ENCODE data around the gene ZBTB8A. TPM values are rescaled to one million over a fixed set of nuclear protein-coding genes. Genes with fewer than 3 reads are reported as not detected.

Gene ZBTB8A
- total and polyA plus RNA-seq, 4 donors = 0.93 to 3.3 (median 1.3) TPM

- peaks cover 4 to 25% (median 18%) of the 10 kb centered on the region in 4 donors for H3K4me1 ChIP-seq (ENCODE audit: control insufficient read depth in 4 of 4, insufficient read depth in 4 of 4, low read length in 3 of 4)
These were observed 112.3 kb downstream of the ZBTB8A start for GRCh38 chr1:32651461-32652073.

GRCh38 chr1:32652244-32652962 lies 113.2 kb downstream of the ZBTB8A start:
- H3K9me3 ChIP-seq (ENCODE audit: control insufficient read depth in 4 of 4, low read length in 3 of 4) = no peaks in the 10 kb centered on the region
- peaks cover 4 to 25% (median 18%) of the 10 kb centered on the region in 4 donors for H3K4me1 ChIP-seq (ENCODE audit: control insufficient read depth in 4 of 4, insufficient read depth in 4 of 4, low read length in 3 of 4)
- H3K9ac ChIP-seq (ENCODE audit: low read depth in 1 of 2, low read length in 2 of 2) = peak overlapping the region in 1 of 2 donors; percentile 36
- DNase-seq (ENCODE audit: low spot score) = no peak
- H3K27me3 ChIP-seq (ENCODE audit: control insufficient read depth in 4 of 4, insufficient read depth in 4 of 4, low read length in 3 of 4) = no peaks in the 10 kb centered on the region
- WGBS = 91% methylated on average over 16 of the region's 16 CpGs
- H3K4me3 ChIP-seq (ENCODE audit: low read depth in 1 of 3, low read length in 3 of 3) = peak overlapping the region in 2 of 3 donors; percentile 73 to 84
- no peak for TF ChIP-seq TAF1 (conservative IDR thresholded peaks at IDR 0.05)
- no peak for TF ChIP-seq MAX (IDR thresholded peaks at IDR 0.05)
- no peak for TF ChIP-seq GABPA (IDR thresholded peaks at IDR 0.05 in 1 of 2, conservative IDR thresholded peaks at IDR 0.05 in 1 of 2)
- H3K27ac ChIP-seq (ENCODE audit: low read depth in 1 of 2, low read length in 2 of 2) = no peak overlapping the region
- H3K36me3 ChIP-seq (ENCODE audit: control insufficient read depth in 4 of 4, insufficient read depth in 3 of 4, low read depth in 1 of 4, low read length in 3 of 4) = peaks cover 7 to 16% (median 13%) of the 10 kb centered on the region in 4 donors

More at GRCh38 chr1:32651461-32652073, 112.3 kb downstream of the ZBTB8A start:
- DNase-seq (ENCODE audit: low spot score) = no peak
- peak overlapping the region; percentile 99 to 100 for H3K27ac ChIP-seq (ENCODE audit: low read depth in 1 of 2, low read length in 2 of 2)
- no peak for TF ChIP-seq NR2F2 (IDR thresholded peaks at IDR 0.05)
- no peak for TF ChIP-seq SP1 (IDR thresholded peaks at IDR 0.05)
- peaks cover 7 to 10% (median 8%) of the 10 kb centered on the region in 4 donors for H3K36me3 ChIP-seq (ENCODE audit: control insufficient read depth in 4 of 4, insufficient read depth in 3 of 4, low read depth in 1 of 4, low read length in 3 of 4)
- 1% methylated on average over 43 of the region's 43 CpGs for WGBS
- no peaks in the 10 kb centered on the region for H3K9me3 ChIP-seq (ENCODE audit: control insufficient read depth in 4 of 4, low read length in 3 of 4)
- no peaks in the 10 kb centered on the region for H3K27me3 ChIP-seq (ENCODE audit: control insufficient read depth in 4 of 4, insufficient read depth in 4 of 4, low read length in 3 of 4)
- peak overlapping the region; percentile 36 to 93 for H3K9ac ChIP-seq (ENCODE audit: low read depth in 1 of 2, low read length in 2 of 2)
- peak overlapping the region; percentile 73 to 95 (median 84) for H3K4me3 ChIP-seq (ENCODE audit: low read depth in 1 of 3, low read length in 3 of 3)

Small RNA genes within 50 kb of the gene (small RNA-seq; reads per million reads assigned to genes)
- not detected for gene RF00019

Other genes starting within 250 kb of the ZBTB8A start
- gene HDAC1, start 247.3 kb upstream of the ZBTB8A start, total RNA-seq = 10 to 100 TPM; 57.3 to 58.1 TPM
- gene HDAC1, start 247.3 kb upstream of the ZBTB8A start, polyA plus RNA-seq = 10 to 100 TPM; 32.1 to 33.1 TPM
- 10 to 100 TPM; 13.0 to 20.3 TPM for gene MARCKSL1, start 203.2 kb upstream of the ZBTB8A start, total RNA-seq
- gene MARCKSL1, start 203.2 kb upstream of the ZBTB8A start, polyA plus RNA-seq = 10 to 100 TPM; 16.6 to 29.5 TPM
- 1 to 10 TPM; 2.4 to 3.3 TPM for gene FAM229A, start 176.9 kb upstream of the ZBTB8A start, total RNA-seq
- 1 to 10 TPM; 1.6 to 1.8 TPM for gene FAM229A, start 176.9 kb upstream of the ZBTB8A start, polyA plus RNA-seq
- under 1 TPM in 1 of 2 donors, not detected in 1; 0.50 TPM for gene TSSK3, start 176.9 kb upstream of the ZBTB8A start, total RNA-seq
- gene TSSK3, start 176.9 kb upstream of the ZBTB8A start, polyA plus RNA-seq = under 1 TPM in 1 of 2 donors, not detected in 1; 0.14 TPM
- 10 to 100 TPM; 62.5 to 65.9 TPM for gene BSDC1, start 145.0 kb upstream of the ZBTB8A start, total RNA-seq
- 10 to 100 TPM; 40.0 to 41.4 TPM for gene BSDC1, start 145.0 kb upstream of the ZBTB8A start, polyA plus RNA-seq
- under 1 TPM in 1 of 2 donors, not detected in 1; 0.05 TPM for gene ZBTB8B, start 74.4 kb upstream of the ZBTB8A start, total RNA-seq
- under 1 TPM in 1 of 2 donors, not detected in 1; 0.01 TPM for gene ZBTB8B, start 74.4 kb upstream of the ZBTB8A start, polyA plus RNA-seq
- 10 to 100 TPM; 12.3 to 17.2 TPM for gene ZBTB8OS, start 111.1 kb downstream of the ZBTB8A start, total RNA-seq
- 10 to 100 TPM; 16.1 to 33.8 TPM for gene ZBTB8OS, start 111.1 kb downstream of the ZBTB8A start, polyA plus RNA-seq
- gene RBBP4, start 111.8 kb downstream of the ZBTB8A start, total RNA-seq = 10 to 100 TPM; 61.3 to 93.1 TPM
- 10 to 100 TPM; 35.3 to 36.6 TPM for gene RBBP4, start 111.8 kb downstream of the ZBTB8A start, polyA plus RNA-seq
- gene SYNC, start 163.3 kb downstream of the ZBTB8A start, total RNA-seq = 1 to 10 TPM in 1 of 2 donors, under 1 TPM in 1; 0.23 to 1.5 TPM
- under 1 TPM; 0.28 to 0.33 TPM for gene SYNC, start 163.3 kb downstream of the ZBTB8A start, polyA plus RNA-seq